Activated B cell treated with CpG ODN at 0.5 μM for 24 hours (primary cell): Measurements from ENCODE around the gene FAM161B. TPM values are rescaled to one million over a fixed set of nuclear protein-coding genes. Genes with fewer than 3 reads are reported as not detected.
A peak's percentile ranks its signal among the peaks of the same experiment; 100 is the strongest.

ENCODE experiments used
- ATAC-seq: fragments of 200-7000 bp; cut with Tn5 transposase; one replicate; pipeline ENCODE4 v1.10.0; 2021; ENCODE audit warnings: low read depth, mild to moderate bottlenecking, moderate library complexity
- CTCF ChIA-PET: fragments of 350-600 bp; sonication (Branson Sonifier 250); formaldehyde crosslinking; loops from one replicate; lab custom pipeline; 2021; ENCODE audit warnings: antibody characterized with exemption; lab: Charles Lee
- POLR2A ChIA-PET: fragments of 350-600 bp; sonication (Branson Sonifier 250); formaldehyde crosslinking; loops from one replicate; lab custom pipeline; 2021; ENCODE audit warnings: antibody characterized with exemption; lab: Charles Lee
- DNase-seq: peaks from one replicate; pipeline ENCODE4 v3.0.0; 2022
- H3K27ac Mint-ChIP-seq: one replicate; pipeline ENCODE4 v1.8.0; 2020; ENCODE audit warnings: mixed read lengths
- H3K27me3 Mint-ChIP-seq: one replicate; pipeline ENCODE4 v1.8.0; 2021; ENCODE audit warnings: mixed read lengths
- H3K36me3 Mint-ChIP-seq: one replicate; pipeline ENCODE4 v1.8.0; 2021; ENCODE audit warnings: low read depth, mixed read lengths
- H3K4me1 Mint-ChIP-seq: one replicate; pipeline ENCODE4 v1.8.0; 2021; ENCODE audit warnings: mixed read lengths
- H3K4me3 Mint-ChIP-seq: one replicate; pipeline ENCODE4 v1.8.0; 2020; ENCODE audit warnings: mild to moderate bottlenecking, mixed read lengths
- H3K9me3 Mint-ChIP-seq: one replicate; pipeline ENCODE4 v1.8.0; 2020; ENCODE audit warnings: mixed read lengths
- CTCF ChIP-seq: fragments of 200-600 bp; IDR thresholded peaks from one replicate; pipeline ENCODE4 v1.8.0; 2022; ENCODE audit warnings: antibody characterized with exemption, mild to moderate bottlenecking
- intact Hi-C: fragments of 100-400 bp; cut with micrococcal nuclease; formaldehyde crosslinking; loops from one replicate; pipeline ENCODE4 v1.15.1; 2024
- total RNA-seq: library from RNA; stranded (reverse); gene quantifications from 2 replicates; pipeline ENCODE4 v1.2.3, GENCODE V29; 2022

The FAM161B gene
- total RNA-seq, 1 donor from 2014 or later = 2.3 TPM

- TF ChIP-seq CTCF = no peak
- Mint-ChIP-seq H3K27ac (no peak overlapping the region), H3K36me3 (peaks cover 23% of the 10 kb centered on the region), H3K4me3 (no peak overlapping the region), H3K27me3 (no peaks in the 10 kb centered on the region), H3K4me1 (peaks cover 42% of the 10 kb centered on the region), H3K9me3 (no peaks in the 10 kb centered on the region)
- ChIA-PET POLR2A (no interaction called here), CTCF (interaction anchor here (3.8 kb wide), 1 partner anchor 160 kb away, joined by 13 read pairs; no protein-coding TSS in a partner anchor)
- DNase-seq = no peak
- intact Hi-C loops = loop anchor here (5.0 kb wide), 1 partner anchor 162 kb away; no protein-coding TSS in a partner anchor
- no peak for ATAC-seq
Observed at GRCh38 chr14:73888971-73889370, 60.9 kb downstream of the FAM161B start.

- POLR2A ChIA-PET = no interaction called here
- intact Hi-C loops = loop anchor here (5.0 kb wide), 1 partner anchor 161 kb away; no protein-coding TSS in a partner anchor
Observed at GRCh38 chr14:73888460-73888725, 61.5 kb downstream of the FAM161B start.

GRCh38 chr14:73887694-73888459 is 62.0 kb downstream of the FAM161B start:
- no peak for TF ChIP-seq CTCF
- peak overlapping the region; percentile 96 for H3K4me3 Mint-ChIP-seq
- H3K9me3 Mint-ChIP-seq = no peaks in the 10 kb centered on the region
- no peaks in the 10 kb centered on the region for H3K27me3 Mint-ChIP-seq
- peaks cover 18% of the 10 kb centered on the region for H3K36me3 Mint-ChIP-seq
- peaks cover 42% of the 10 kb centered on the region for H3K4me1 Mint-ChIP-seq
- ChIA-PET POLR2A (interaction anchor here (2.5 kb wide), 1 partner anchor 37 kb away, joined by 30 read pairs; the partner anchor contains the start of gene PTGR2), CTCF (interaction anchor here (3.8 kb wide), 1 partner anchor 159 kb away, joined by 13 read pairs; no protein-coding TSS in a partner anchor)
- intact Hi-C loops = loop anchor here (2.0 to 5.0 kb wide), 3 partner anchors 131 to 875 kb away; partner anchors contain the start of genes BBOF1, ENTPD5 and YLPM1
- DNase-seq (no peak), ATAC-seq (no peak)
- H3K27ac Mint-ChIP-seq = peak overlapping the region; percentile 96

More at GRCh38 chr14:73888460-73888725, 61.5 kb downstream of the FAM161B start:
- Mint-ChIP-seq H3K36me3 (peaks cover 18% of the 10 kb centered on the region), H3K4me3 (peak overlapping the region; percentile 96), H3K27me3 (no peaks in the 10 kb centered on the region), H3K27ac (no peak overlapping the region), H3K4me1 (peaks cover 42% of the 10 kb centered on the region), H3K9me3 (no peaks in the 10 kb centered on the region)
- no peak for DNase-seq
- no peak for ATAC-seq
- CTCF ChIA-PET = interaction anchor here (3.8 kb wide), 1 partner anchor 159 kb away, joined by 13 read pairs; no protein-coding TSS in a partner anchor
- no peak for TF ChIP-seq CTCF

- no peak for TF ChIP-seq CTCF
- ChIA-PET CTCF (interaction anchor here (0.5 to 3.8 kb wide), 2 partner anchors 23 to 158 kb away, joined by 3 to 13 read pairs; no protein-coding TSS in a partner anchor), POLR2A (interaction anchor here (0.7 to 2.5 kb wide), 10 partner anchors 9 to 829 kb away, joined by 3 to 30 read pairs (median 8); partner anchors contain the start of genes BBOF1, COQ6, ENTPD5 and FAM161B)
- intact Hi-C loops = loop anchor here (2.0 to 5.0 kb wide), 3 partner anchors 132 to 876 kb away; partner anchors contain the start of genes BBOF1, ENTPD5 and YLPM1
- H3K4me1 Mint-ChIP-seq = peaks cover 42% of the 10 kb centered on the region
- DNase-seq = no peak
- H3K27me3 Mint-ChIP-seq = no peaks in the 10 kb centered on the region
- no peaks in the 10 kb centered on the region for H3K9me3 Mint-ChIP-seq
- peak overlapping the region; percentile 96 for H3K4me3 Mint-ChIP-seq
- peaks cover 18% of the 10 kb centered on the region for H3K36me3 Mint-ChIP-seq
- H3K27ac Mint-ChIP-seq = peak overlapping the region; percentile 96
- no peak for ATAC-seq
Observed at GRCh38 chr14:73887318-73887616, 62.6 kb downstream of the FAM161B start.
